GM12874 (cell line): ENCODE results near the gene EFNA3.

ENCODE experiments used
- TF ChIP-seq, protein P1 (sequence below): IDR thresholded peaks from 2 replicates; pipeline ENCODE4 v1.5.1; 2011; ENCODE audit warnings: low read depth, mild to moderate bottlenecking, control low read depth, low read length, moderate library complexity; ENCODE audit not compliant: insufficient read depth

Gene EFNA3

DNA sequence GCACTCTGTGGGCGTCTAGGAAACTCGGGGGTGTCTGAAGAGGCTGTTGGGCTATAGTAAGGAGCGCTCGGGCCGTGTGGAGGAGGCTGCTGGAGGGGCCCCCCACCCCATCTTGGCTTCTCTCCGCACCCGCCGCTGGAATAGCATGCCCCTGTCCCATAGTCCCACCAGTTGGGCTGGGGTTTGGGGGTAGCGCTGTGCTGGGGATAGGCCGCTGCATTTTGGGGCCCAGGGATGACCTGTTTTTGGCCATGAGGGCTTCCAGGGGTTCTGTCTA, 511 bp downstream of the EFNA3 start:
- TF ChIP-seq, protein P1, sequence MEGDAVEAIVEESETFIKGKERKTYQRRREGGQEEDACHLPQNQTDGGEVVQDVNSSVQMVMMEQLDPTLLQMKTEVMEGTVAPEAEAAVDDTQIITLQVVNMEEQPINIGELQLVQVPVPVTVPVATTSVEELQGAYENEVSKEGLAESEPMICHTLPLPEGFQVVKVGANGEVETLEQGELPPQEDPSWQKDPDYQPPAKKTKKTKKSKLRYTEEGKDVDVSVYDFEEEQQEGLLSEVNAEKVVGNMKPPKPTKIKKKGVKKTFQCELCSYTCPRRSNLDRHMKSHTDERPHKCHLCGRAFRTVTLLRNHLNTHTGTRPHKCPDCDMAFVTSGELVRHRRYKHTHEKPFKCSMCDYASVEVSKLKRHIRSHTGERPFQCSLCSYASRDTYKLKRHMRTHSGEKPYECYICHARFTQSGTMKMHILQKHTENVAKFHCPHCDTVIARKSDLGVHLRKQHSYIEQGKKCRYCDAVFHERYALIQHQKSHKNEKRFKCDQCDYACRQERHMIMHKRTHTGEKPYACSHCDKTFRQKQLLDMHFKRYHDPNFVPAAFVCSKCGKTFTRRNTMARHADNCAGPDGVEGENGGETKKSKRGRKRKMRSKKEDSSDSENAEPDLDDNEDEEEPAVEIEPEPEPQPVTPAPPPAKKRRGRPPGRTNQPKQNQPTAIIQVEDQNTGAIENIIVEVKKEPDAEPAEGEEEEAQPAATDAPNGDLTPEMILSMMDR, result no peak

DNA sequence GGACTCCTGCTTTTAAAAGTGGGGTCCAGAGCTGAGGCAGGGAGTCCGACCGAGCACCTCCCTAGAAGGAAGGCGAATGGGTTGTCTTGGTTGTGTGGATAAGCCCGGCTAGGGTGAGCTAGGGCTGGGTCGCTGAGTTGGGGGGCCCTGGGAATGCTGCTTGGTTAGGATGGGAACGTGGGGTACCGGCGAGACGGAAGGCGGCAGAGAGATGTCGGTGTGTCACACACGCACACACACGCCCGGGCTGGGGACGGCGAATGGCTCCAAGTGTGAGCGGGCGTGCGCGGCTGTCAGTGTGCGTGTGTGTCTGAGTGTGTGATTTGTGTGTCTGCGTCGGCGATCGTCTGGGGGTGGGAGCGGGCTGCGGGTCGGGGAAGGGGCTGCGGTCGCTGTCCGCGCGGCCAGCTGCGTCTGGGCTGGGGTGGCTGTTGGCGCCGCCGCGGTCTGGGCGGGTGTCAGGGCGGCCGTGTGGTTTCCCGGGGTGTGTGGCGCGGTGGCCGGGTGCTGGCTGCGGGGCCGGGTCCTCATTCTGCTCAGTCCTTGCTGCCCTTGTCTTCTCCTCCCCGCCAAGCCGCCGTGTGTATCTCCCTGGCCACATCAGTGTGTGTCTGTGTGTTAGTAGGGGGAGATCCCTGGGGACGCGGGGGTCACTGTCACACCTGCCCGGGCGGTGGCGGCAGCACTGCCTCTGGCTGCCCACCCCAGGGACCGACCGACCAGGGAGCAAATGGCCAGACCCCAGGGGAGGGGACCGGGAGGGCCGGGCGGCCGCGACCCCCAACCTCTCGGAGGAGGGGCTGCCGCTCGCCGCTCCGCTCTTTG, 1.1 kb downstream of the EFNA3 start:
- TF ChIP-seq, protein P1, result no peak

DNA sequence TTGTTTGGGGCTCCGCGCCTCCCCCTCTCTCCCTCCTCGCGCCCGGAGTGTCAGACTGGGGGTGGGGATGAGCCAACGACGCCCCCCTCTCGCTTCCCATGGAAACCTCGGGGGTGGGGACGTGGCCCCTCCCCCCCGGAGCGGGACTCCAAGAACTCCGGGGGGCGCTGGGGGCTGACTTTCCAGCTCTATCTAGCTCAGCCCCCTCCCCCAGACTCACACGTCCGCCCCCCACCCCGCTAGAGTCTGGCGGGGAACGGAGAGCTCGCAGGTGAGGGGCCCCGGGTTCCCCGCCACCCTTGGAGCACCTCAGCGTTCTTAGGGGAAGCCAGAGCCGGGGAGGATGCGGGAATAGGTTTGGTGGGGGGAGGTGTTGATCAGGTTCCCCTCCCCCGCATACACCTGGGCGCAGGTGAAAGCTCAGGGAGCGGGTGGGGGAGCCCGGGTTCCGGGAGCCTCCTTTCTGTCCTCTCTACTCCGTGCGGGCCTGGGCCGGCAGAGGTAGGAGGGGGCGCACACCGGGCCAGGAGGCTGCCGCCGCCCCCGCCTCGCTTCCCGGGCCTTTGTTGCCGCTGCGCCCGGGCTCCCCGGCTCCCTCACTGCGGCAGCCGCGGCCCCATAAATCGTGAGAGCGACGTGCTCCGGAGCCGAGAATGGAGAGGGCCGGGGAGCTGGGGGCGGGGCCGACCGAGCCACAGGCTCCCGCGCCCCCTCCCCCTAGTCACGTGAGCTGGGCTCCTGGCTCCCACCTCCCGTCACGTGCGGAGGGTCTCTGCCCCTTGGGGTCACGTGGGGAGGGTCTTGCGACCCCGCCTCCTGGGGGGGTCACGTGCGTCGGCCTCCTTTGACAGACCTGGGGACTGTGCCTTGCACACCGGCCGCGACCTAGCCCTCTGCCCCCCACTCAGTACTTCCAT, 1.9 kb downstream of the EFNA3 start:
- TF ChIP-seq, protein P1, result no peak

DNA sequence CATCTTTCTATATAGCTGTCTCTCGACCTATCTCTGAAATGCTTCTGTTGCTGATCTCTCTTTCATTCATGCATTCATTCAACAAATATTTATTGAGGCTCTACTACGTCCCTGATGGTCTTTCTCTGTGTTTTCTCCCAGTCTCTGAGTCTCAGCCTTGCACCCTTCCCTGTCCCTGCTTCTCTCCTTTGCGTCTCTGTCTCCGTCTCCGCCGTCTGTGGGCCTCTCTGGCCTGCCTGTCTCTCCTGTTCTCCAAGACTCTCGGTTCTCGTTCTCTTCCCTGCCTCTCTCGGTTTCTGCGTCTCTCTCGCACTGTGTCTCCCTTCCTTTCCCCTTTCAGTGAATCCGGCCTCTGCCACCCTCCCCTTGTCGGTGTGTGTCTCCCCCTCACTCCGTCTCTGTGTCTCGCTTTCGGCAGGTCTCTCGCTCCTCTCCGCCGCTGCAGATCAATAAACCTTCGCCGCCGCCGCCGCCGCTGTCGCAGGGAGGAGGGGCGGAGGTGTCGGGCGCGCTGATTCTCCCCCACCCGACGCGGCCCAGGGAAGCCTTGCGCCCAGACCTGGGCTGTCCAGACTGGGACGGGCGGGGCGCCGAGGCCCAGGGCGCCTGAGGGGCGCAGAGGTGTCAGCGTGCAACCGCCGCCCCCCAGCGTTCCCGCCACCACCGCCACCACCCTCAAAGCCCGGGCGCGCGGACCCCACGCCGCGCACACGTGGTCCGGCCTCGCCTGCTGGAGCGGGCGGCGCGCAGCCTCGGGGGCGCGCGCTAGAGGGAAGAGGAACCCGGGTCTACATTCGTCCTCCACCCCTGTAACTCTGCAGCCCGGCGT, 3.0 kb downstream of the EFNA3 start:
- TF ChIP-seq, protein P1, result no peak

DNA sequence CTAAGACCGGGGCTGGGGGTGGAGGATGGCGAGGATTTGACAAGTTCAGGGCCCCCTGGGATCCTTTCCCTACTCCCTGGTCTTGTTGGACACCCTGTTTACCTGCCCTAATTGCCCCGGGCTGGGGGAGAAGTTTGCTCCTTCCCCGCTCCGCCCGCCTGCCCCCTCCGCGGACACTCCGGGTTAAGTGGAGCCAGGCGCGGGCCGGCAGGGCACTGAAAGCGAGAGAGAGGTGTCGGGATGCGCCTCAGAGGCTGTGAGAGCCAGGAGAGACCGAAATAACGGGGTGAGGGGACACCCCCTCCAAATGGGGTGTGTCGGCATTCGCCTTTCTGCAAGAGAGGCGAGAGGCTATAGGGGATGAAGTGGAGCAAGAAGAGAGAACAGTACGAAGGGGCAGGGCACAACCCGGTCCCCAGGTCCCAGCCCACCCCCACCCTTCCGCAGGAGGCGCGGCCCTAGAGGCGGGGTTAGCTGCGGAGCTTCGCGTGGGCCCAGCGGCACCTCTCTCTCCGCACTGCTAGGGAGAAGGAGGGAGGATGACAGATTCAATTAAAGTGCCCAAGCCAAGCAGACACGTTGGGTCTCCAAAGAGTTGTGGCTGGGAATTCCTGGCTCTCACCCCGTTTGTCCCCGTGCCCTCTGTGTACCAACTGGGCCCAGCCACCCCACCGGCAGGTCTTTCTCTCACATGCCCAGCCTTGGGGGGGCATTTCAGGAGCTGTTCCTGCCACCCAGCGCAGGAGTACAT, 3.8 kb downstream of the EFNA3 start:
- TF ChIP-seq, protein P1, result no peak

DNA sequence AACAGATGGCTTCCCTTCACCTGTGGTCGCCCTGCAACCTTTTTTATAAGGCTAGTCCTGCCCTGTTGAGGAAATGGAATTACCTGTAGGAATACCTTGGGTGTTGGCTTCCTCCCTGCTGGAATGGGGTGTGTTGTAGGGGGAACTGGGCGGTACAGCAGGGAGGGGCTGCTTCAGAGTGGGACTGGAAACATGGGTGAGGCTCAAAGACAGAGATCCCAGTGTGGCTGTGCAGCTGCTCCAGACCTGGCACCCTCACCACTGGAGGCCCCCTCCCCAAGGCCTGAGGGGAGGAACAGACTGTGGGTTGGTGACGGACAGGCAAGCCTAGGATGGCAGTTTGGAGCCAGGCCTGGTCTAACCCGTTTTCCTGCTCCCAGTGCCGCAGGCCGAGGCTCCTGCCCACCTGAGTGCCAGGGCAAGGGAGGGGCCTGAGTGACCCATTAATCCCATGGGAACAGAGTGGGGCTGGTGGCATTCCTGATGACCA, 4.5 kb downstream of the EFNA3 start:
- TF ChIP-seq, protein P1, result no peak
